Breast epithelium (tissue), 4 donors: ENCODE data around the gene RTN4R. TPM values are rescaled to one million over a fixed set of nuclear protein-coding genes. Genes with fewer than 3 reads are reported as not detected.

Experiments used
- DNase-seq, 2 donors: peaks; one replicate each; pipeline ENCODE4 v3.0.0-alpha.2; 2019; ENCODE audit warnings: low spot score in 2 of 2
- H3K27ac ChIP-seq, 2 donors: fragments of 200-600 bp; sonication (generic) in 1 of 2; one replicate each; pipeline ENCODE4 v1.5.1; 2016 to 2019; ENCODE audit warnings: mild to moderate bottlenecking in 1 of 2
- H3K27me3 ChIP-seq, 2 donors: fragments of 200-600 bp; sonication (generic) in 1 of 2; one replicate each; pipeline versions ENCODE4 v1.5.1 to v1.6.0; 2017 to 2019; ENCODE audit warnings: control low read depth in 1 of 2, mild to moderate bottlenecking in 1 of 2
- H3K36me3 ChIP-seq: fragments of 200-600 bp; one replicate; pipeline ENCODE4 v1.5.1; 2019
- H3K4me1 ChIP-seq, 2 donors: fragments of 200-600 bp; sonication (generic); one replicate each; pipeline ENCODE4 v1.5.1; 2016 to 2019; ENCODE audit warnings: control low read depth in 1 of 2
- H3K4me3 ChIP-seq, 3 donors: fragments of 200-600 bp; sonication (generic); 1 replicate in 2 of 3; 2 replicates in 1 of 3; pipeline ENCODE4 v1.5.1; 2016 to 2019; ENCODE audit warnings: mild to moderate bottlenecking in 3 of 3, moderate library complexity in 2 of 3
- H3K9me3 ChIP-seq, 2 donors: fragments of 200-600 bp; sonication (generic) in 1 of 2; one replicate each; pipeline ENCODE4 v1.5.1; 2016 to 2019; ENCODE audit warnings: control low read depth in 1 of 2
- POLR2A ChIP-seq: fragments of 450-650 bp; IDR thresholded peaks from one replicate; pipeline ENCODE4 v1.6.1; 2016; ENCODE audit warnings: antibody characterized with exemption, mild to moderate bottlenecking, moderate library complexity
- POLR2AphosphoS5 ChIP-seq, 3 donors: sonication (generic); formaldehyde crosslinking; IDR thresholded peaks; one replicate each; pipeline ENCODE4 v1.6.1; 2017; ENCODE audit warnings: antibody characterized with exemption in 3 of 3
- intact Hi-C: fragments of 100-400 bp; cut with DNase I; formaldehyde crosslinking; loops from one replicate; pipeline ENCODE4 v1.15.1; 2023; ENCODE audit warnings: low total_unique reads
- total RNA-seq, 3 donors: library from RNA; depleted of rRNA; stranded (reverse); fragments of >200 nt; gene quantifications; one replicate each; pipeline ENCODE4 v1.1.0, GENCODE V29; 2016
- TF ChIP-seq, protein P1 (sequence below), 3 donors: fragments of 450-650 bp; IDR thresholded peaks; one replicate each; pipeline ENCODE4 v1.5.1; 2016 to 2017; ENCODE audit warnings: antibody characterized with exemption in 3 of 3, mild to moderate bottlenecking in 3 of 3, moderate library complexity in 3 of 3

The RTN4R gene
- total RNA-seq, 3 donors from 2014 or later = 0.48 to 2.0 (median 1.9) TPM

DNA sequence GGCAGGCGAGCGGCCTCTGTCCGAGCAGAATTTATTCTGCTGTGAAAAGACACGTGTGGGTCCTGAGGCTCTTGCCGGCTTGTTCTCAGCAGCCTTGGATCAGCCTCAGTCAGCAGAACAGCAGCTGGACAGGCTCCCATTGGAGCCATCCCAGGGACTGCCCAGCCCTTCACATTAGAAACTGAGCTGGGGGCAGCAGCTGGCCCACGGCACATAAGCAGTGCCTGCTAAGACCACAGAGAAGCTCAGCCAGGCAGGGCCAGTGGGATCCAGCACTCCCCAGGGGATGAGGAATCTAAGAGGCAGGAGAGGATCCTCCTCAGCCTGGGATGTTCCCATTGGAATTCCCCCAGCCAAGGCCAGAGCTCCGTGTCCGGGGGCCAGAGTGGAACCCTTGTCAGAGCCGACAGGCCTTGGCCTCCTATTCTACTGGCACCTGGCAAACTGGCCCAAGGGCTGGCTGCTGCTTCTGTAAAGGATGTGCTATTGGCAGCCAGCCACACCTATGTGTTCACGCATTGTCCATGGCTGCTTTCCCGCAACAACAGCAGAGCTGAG, 18.2 kb downstream of the RTN4R start:
- Histone ChIP-seq H3K36me3 (no peaks in the 10 kb centered on the region), H3K27ac (no peak overlapping the region), H3K4me1 (peaks cover 7 to 14% of the 10 kb centered on the region in 2 donors), H3K9me3 (no peaks in the 10 kb centered on the region), H3K4me3 (no peak overlapping the region), H3K27me3 (no peaks in the 10 kb centered on the region)
- no peak for TF ChIP-seq POLR2AphosphoS5 (IDR thresholded peaks at IDR 0.05)
- TF ChIP-seq, protein P1, sequence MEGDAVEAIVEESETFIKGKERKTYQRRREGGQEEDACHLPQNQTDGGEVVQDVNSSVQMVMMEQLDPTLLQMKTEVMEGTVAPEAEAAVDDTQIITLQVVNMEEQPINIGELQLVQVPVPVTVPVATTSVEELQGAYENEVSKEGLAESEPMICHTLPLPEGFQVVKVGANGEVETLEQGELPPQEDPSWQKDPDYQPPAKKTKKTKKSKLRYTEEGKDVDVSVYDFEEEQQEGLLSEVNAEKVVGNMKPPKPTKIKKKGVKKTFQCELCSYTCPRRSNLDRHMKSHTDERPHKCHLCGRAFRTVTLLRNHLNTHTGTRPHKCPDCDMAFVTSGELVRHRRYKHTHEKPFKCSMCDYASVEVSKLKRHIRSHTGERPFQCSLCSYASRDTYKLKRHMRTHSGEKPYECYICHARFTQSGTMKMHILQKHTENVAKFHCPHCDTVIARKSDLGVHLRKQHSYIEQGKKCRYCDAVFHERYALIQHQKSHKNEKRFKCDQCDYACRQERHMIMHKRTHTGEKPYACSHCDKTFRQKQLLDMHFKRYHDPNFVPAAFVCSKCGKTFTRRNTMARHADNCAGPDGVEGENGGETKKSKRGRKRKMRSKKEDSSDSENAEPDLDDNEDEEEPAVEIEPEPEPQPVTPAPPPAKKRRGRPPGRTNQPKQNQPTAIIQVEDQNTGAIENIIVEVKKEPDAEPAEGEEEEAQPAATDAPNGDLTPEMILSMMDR (IDR thresholded peaks at IDR 0.05) = no peak
- TF ChIP-seq POLR2A = no peak
- DNase-seq = peak in 1 of 2 donors; percentile 33
- intact Hi-C loops = no loop called here

DNA sequence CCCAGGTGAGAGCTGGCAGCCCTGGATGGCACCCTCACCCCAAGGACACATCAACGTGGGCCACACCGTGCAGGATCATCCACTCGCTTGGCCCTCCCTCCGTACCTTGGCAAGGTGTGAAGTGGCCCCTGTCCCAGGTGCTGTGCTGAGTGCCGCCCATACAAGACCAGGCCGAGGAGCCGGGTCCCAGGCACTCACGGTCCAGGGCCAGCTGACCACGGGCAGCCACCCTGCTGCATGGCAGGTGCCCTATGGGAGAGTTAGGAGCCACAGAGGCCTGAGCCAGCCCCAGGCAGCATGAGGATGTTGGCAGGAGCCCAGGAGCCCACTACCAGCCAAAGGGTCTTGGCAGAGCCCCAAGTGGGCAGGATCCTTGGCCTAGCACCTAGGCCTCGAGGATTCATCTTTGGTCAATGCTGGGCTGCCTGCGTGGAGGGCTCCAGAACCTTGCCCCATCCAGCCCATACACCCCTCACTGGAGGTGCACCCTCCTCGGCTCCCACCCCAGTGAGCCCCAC, 19.6 kb downstream of the RTN4R start:
- H3K36me3 ChIP-seq = no peaks in the 10 kb centered on the region

DNA sequence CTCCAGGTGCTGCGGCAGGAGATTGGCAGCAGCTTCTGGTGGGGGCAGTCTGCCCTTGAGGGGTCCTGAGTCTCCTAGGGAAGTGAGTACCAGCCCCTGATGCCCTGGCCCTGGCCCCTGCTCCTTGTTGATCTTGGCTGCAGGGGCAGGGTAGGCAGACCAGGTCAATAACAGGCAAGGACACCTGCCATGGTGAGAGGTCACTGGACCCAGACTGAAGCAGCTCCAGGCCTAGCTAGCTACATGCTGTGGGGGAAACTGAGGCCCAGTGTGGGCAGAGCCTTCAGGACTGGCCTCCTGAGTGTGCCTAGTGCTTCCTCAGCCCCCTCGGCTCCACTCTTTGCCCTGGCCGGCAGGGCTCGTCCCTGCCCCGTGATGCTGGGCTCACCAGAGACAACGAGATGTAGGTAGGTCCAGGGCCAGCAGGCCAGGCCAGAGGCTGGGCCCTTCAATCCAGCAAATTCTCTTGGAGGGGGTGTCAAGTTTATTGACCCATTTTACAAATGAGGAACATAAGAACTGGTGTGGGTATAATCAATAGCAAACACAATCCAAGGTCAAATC, 20.4 kb downstream of the RTN4R start:
- Histone ChIP-seq H3K27me3 (no peaks in the 10 kb centered on the region), H3K27ac (no peak overlapping the region), H3K4me3 (no peak overlapping the region), H3K36me3 (no peaks in the 10 kb centered on the region), H3K9me3 (no peaks in the 10 kb centered on the region), H3K4me1 (peaks cover 7 to 14% of the 10 kb centered on the region in 2 donors)
- TF ChIP-seq, protein P1 (IDR thresholded peaks at IDR 0.05) = no peak
- TF ChIP-seq POLR2AphosphoS5 (IDR thresholded peaks at IDR 0.05) = no peak
- TF ChIP-seq POLR2A = no peak
- intact Hi-C loops = no loop called here
- no peak for DNase-seq

More for the DNA sequence above, 19.6 kb downstream of the RTN4R start:
- intact Hi-C loops = no loop called here
- no peak overlapping the region for H3K4me3 ChIP-seq
- H3K27me3 ChIP-seq = no peaks in the 10 kb centered on the region
- TF ChIP-seq POLR2AphosphoS5 (IDR thresholded peaks at IDR 0.05) (no peak), POLR2A (no peak)
- TF ChIP-seq, protein P1 (IDR thresholded peaks at IDR 0.05) = no peak
- peaks cover 7 to 14% of the 10 kb centered on the region in 2 donors for H3K4me1 ChIP-seq
- H3K27ac ChIP-seq = no peak overlapping the region
- no peaks in the 10 kb centered on the region for H3K9me3 ChIP-seq
- DNase-seq = no peak

DNA sequence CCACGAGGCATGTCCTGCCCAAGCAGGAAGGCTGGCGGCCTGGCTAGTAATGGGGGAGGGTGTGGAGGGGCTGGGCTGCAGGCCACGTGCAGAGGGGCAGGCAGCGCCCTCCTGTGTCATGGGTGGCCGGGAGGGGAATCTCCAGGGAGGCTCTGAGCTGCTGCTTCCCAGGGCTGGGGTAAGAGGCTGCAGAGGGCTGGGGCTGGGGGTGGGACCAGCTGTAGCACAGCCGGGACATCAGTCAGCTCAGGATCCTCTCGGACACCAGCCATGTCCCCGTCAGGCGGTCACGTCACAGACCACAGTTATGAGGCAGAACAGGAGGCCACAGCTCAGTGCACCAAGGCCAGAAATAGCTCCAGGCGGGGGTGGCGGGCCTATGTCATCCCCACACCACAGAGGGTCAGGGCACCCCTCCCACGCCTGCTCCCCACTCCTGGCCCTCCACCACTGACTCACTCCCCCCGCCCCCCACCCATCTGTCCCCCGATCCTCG, 21.1 kb downstream of the RTN4R start:
- DNase-seq = no peak
- H3K4me1 ChIP-seq = peaks cover 7 to 14% of the 10 kb centered on the region in 2 donors
- H3K4me3 ChIP-seq = no peak overlapping the region
- no peak overlapping the region for H3K27ac ChIP-seq
- H3K9me3 ChIP-seq = no peaks in the 10 kb centered on the region
- intact Hi-C loops = no loop called here
- H3K27me3 ChIP-seq = no peaks in the 10 kb centered on the region
- no peaks in the 10 kb centered on the region for H3K36me3 ChIP-seq
- TF ChIP-seq POLR2A (no peak), POLR2AphosphoS5 (IDR thresholded peaks at IDR 0.05) (no peak)

DNA sequence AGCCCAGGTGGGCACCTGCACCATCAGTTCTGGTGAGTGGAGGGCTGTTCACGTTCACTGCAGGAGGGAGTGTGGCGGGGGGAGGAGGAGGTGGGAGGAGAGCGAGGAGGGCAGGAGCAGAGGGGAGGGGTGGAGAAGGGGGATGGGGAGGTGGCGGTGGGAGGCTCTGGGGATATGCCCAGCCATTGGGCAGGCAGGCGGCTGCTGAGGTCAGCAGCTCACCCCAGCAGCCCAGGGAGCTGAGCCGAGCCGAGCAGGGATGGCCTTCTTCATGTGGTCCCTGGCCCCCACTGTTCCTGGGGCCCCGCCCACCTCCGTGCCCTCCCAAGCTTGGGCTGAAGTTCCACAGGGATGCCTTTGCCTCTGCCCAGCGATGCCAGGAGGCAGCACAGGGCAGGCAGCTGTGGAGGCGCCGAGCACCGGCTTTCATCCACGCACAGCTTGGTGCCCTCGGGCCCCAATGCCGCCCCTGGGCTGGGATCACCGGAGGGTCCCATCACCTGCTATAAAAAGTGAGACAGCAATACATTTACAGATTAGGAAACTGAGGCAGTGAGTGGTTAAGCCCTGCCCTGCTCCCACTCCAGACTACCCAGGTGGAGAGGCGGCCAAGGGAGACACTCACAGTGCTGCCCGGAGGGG, 21.6 kb downstream of the RTN4R start:
- no peaks in the 10 kb centered on the region for H3K36me3 ChIP-seq
- intact Hi-C loops = no loop called here
- no peak overlapping the region for H3K4me3 ChIP-seq

More for the DNA sequence above, 21.6 kb downstream of the RTN4R start:
- Histone ChIP-seq H3K9me3 (no peaks in the 10 kb centered on the region), H3K27me3 (no peaks in the 10 kb centered on the region), H3K27ac (no peak overlapping the region), H3K4me1 (peaks cover 7 to 14% of the 10 kb centered on the region in 2 donors)
- no peak for DNase-seq
- no peak for TF ChIP-seq POLR2A
- no peak for TF ChIP-seq POLR2AphosphoS5 (IDR thresholded peaks at IDR 0.05)
- TF ChIP-seq, protein P1 (IDR thresholded peaks at IDR 0.05) = no peak
